Colon (tissue), 2 donors: Measurements from ENCODE around the gene NQO1.

Source experiments
- FAIRE-seq: peaks from 2 replicates; lab custom pipeline; 2012; peaks lifted over from hg19 to GRCh38; lab: Jason Lieb, UNC
- donor health status: control.
- donor health status: control.

NQO1 gene

DNA sequence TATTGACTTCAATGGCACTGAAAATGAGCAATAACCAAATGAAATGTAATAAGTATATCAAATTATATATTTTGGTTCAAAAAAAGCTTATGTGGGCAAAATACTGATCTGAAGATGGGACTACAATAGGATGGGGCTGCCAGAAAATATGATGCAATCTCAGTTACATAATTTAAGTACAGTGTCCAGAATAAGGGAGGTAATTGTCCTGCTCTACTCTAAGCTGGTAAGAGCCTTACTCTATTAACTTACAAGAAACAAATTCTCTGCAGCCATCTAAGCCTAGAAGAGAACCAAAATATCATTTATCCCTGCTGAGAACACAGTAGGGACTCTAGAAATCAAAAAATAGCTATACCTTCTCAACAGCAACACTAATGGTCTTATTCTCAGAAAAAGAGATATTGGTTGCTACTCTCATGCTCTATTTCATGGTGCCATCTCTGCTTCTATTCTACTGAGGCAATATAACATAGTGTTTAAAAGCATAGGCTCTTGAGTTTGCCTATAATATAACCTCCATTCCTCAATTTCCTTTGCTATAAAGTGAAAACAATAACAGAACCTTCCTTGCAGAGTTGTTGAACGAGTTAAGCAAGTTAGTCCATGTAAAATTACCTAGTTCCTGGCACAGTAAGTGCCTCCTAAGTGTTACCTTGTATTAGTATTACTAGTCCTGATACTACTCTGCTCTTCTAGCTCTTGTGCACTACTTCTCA, 19.9 kb downstream of the NQO1 start:
- FAIRE-seq, result no peak

DNA sequence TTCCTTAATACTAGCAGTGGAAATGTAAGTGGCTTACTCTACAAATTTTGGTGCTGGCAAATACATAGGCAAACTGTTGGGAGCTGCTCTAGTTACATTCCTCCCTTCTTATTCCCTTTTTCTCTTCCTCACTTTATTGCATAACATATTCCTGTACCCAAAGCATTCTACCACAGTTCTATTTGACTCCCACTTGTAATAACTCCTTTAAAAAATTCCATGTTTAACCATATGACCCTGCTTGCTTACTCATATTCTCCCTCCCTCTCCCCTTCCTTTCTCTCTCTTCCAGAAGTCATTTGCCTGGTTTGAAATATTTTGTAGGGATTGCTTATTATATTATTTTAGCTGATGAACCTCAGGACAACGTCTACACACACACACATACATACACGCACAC, 22.7 kb downstream of the NQO1 start:
- no peak for FAIRE-seq

DNA sequence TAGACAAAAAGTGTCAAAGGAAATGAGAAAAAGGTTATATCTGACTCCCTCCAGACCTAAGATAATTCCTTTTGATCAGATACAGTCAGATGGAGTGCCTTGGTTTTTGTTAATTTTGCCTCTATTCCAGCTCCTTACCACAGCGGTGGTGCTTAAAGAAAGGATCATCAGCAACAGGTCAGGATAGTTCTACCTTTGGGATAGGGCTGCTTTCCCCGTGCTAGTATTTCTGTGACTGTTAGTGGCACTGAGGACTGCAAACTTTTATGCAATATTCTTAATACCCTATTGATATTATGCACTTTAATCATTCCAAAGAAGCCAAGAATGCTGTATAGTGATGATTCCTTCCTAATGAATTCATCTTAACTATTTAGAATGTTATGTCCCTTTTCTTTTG, 24.5 kb downstream of the NQO1 start:
- FAIRE-seq, result no peak

DNA sequence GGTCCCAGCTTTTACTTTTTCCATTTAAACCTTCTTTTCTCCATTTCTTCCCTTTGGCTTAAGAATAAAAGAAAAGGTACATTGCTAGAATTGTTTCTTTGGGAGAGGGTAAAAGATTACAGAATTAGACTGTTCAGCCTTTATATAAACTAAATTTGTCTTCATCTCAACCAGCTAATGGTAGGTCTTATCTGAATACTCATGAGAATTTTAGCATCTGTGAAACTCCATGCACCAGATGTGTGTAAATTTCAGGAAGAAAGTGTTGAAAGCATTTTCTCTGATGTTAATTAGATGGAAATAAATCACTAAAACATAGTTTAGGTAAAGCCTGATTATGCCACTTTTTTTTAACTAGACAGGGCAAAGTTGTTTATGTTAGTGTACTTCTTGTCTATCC, 24.9 kb downstream of the NQO1 start:
- no peak for FAIRE-seq

DNA sequence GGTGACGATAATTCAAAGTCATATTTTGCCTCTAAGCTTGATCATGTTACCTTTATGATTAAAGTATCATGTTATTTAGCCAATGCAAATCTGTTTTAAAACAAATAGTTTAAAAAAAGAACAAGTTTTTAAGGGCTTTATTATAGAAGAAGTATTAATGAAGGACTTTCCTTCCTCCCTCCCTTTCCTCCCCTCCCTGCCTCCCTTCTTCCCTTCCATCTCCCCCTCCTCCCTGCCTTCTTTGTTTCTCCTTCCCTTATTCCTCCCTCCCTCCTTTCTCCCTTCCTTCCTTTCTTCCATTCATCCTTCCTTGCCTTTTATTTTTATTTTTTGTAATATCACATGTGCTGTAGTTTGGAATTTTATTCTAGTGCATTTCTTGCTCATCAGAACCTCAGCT, 26.4 kb downstream of the NQO1 start:
- FAIRE-seq, result no peak

DNA sequence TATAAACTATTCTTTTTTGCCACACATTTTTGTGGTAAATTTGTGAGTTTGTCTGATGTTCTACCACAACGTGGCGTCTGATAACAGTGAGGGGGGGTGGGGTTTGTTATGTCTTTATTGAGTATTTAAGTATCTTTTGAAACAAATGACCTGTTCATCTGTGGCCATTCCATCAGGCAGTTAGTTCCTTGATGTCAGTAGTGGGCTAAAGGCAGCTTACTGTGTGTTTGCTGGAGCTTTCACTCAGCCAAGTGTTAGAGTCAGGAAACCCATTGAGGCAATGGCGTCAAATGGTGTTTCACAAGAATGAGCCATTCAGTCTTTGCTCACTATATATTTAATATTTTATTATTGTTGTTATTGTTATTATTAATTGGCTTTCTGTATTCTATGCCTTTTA, 28.0 kb downstream of the NQO1 start:
- no peak for FAIRE-seq

DNA sequence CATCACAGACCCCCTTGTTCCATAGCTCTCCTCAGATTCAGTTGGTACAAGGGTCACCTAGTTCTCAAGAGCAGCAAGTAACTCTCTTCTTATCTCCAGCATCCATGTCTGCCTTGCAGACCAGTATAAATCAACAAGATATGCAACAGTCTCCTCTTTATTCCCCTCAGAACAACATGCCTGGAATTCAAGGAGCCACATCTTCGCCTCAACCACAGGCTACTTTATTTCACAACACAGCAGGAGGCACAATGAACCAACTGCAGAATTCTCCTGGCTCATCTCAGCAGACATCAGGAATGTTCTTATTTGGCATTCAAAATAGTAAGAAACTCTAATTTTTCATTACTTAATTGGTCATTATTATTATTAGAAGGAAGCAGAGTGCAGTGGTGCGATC, 32.4 kb downstream of the NQO1 start:
- FAIRE-seq, result no peak

DNA sequence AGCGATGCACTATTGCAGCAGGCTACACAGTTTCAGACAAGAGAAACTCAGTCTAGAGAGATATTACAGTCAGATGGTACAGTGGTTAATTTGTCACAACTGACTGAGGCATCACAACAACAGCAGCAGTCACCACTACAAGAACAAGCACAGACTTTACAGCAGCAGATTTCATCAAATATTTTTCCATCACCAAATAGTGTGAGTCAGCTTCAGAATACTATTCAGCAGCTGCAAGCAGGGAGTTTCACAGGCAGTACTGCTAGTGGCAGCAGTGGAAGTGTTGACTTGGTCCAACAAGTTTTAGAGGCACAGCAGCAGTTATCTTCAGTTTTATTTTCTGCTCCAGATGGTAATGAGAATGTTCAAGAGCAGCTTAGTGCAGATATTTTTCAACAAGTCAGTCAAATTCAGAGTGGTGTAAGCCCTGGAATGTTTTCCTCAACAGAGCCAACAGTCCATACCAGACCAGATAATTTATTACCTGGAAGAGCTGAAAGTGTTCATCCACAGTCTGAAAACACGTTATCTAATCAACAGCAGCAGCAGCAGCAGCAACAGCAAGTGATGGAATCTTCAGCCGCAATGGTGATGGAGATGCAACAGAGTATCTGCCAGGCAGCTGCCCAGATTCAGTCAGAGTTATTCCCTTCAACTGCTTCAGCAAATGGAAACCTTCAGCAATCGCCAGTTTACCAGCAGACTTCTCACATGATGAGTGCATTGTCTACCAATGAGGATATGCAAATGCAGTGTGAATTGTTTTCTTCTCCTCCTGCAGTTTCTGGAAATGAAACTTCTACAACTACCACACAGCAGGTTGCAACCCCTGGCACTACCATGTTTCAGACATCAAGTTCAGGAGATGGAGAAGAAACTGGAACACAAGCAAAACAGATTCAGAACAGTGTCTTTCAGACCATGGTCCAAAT, 34.1 kb downstream of the NQO1 start:
- no peak for FAIRE-seq

DNA sequence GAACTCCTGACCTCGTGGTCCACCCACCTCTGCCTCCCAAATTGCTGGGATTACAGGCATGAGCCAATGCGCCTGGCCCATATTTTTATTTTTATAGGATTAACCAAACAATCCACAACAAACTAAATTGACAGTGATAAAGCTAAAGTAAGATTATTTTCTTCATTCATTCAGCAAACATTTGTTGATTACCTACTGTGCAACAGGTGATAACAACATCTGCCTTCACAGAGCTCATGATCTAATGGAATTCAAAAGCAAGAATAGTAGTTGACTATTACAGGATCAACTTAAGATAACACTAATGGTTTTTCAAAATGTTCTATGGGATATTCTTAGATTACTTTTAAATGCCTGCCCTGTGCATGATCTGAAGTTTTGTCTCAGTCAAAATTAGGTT, 37.8 kb downstream of the NQO1 start:
- FAIRE-seq, result no peak

DNA sequence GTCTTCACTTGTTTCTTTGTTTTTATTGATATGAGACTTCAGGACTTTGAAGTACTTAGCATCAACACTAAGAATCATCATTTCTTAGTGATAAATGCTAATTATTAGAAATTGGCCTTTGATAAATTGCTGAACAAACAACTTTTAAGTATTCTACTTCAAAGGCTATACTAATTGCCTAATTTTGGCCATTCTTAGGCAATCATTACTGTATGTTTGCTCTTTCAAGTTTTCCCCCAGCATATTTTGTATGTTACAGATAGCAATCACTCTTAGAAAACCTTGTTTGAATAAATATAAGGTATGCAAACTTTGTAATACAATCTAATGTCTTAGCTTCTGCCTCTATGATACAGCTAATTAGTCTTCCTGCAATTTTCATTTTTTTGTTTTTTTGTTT, 46.0 kb downstream of the NQO1 start:
- no peak for FAIRE-seq

DNA sequence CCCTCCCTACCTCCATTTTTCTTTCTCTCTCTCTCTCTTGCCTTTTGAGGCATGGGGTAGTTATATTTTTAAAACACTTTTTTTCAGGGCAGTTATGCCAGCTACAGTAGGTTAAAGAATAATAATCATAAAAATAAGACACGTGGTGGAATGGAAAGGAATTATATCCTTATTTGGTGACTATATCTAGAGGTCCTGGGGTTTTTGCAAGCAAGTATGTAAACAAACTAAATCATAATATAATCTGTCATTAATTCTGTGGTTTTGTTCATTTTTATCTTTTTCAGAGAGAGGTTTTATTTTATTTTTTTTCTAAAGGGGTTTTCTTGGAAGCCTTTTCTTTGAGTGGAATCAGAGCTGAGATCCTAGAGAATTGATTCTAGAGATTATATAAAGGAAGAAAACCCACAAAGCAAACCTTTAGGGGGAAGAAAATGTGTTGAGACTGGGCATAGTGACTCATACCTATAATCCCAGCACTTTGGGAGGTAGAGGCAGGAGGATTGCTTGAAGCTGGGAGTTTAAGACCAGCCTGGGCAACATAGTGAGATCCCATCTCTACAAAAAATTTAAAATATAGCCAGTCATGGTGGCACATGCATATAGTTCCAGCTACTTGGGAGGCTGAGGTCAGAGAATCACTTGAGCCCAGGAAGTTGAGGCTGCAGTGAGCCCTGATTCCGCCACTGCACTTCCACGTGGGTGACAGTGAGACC, 53.2 kb downstream of the NQO1 start:
- FAIRE-seq, result no peak

DNA sequence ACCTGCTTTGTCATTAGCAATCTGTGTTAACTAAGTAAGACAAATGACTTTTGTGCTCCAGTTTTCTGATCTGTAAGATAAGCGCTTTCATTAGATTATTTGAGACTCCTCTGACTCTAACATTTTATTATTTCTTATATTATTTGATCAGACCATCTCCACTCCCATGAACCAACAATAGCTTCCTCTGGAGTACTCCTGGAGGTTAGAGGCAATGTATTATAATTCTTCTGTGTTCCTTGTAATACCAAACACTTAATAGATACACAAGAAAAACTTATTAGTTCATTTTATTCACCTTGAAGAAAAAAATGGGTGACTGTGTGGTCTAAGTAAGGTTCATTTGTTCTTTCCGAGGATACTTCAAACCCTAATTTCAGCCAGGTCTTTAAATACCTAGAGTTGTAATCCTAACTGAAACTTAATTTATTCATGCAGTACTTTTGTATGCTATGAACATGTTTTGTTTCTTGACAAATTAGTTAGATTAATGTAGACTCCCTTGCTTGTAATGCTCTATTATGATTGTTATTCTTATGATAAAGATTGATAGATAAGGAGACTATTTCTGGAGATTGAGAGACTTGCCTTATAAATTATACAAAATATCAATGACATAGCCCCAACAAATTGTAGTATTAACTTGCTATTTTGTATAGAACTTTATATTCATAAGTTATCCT, 53.9 kb downstream of the NQO1 start:
- FAIRE-seq, result no peak

DNA sequence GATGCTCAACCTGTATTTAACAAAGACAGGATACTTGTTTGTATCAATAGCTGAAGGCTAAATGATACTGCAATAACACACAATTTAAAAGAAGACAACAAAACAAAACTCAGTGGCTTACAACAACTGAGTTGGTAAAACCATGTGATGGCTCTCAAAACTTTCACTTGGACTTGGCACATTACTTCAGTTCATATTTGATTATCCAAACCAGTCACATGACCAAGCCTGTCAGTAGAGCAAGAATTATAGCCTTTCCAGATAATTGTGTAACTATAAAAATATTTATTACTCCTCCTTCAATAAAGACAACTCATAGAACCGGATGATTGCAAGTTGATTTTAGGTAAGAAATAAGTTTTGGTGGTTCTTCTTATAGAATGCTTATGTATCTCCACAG, 56.8 kb downstream of the NQO1 start:
- FAIRE-seq, result no peak

DNA sequence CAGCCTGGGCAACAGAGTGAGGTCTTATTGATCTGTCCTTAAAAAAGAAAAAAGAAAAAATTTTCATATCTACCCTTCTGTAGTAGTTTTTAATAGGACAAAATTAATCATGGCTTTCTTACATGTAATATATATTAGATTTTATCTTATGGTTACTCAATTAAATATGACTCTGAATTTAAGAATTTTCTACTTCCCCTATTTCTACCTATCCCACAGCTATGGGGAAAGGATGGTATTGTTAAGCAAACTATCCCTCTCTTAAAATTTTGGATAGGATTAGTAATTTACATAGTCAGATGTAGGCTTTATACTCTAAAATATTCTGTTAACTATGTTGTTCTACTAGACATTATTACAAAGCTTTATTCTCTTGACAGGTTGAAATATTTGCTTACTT, 62.5 kb downstream of the NQO1 start:
- FAIRE-seq, result no peak

DNA sequence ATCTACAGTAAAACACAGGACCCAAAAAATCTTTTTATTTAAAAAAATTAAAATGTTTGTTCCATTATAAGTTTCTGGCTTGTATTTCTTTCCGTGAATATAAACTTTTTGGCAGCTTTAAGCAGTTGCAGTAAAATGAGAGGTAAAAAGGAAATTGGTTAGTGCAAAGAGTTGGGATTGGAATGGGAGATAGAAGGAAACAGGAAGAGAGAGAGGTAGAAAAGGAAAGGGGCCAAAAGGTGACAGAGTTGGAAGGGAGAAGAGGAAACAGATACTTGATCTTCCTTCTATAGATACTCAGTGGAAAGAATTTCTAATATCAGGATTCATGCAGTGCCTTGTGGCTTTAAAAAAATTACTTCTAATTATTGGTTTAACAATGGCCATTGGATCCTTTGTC, 63.5 kb downstream of the NQO1 start:
- no peak for FAIRE-seq

DNA sequence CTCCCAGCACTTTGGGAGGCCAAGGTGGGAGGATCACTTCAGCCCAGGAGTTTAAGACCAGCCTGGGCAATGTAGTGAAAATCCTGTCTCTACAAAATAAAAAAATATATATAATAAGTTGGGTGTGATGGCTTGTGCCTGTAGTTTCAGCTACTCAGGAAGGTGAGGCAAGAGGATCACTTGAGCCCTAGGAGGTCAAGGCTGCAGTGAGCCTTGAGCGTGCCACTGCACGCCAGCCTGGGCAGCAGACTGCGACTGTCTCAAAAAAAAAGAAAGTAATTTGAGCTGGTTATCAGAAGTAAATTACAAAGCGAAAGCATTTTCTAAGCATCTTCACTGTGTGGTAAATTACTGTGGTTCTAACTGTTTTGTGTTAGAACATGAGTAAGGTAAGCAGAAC, 66.2 kb downstream of the NQO1 start:
- FAIRE-seq, result no peak
